ENCODE results near the gene NKD2. TPM values are rescaled to one million over a fixed set of nuclear protein-coding genes. Genes with fewer than 3 reads are reported as not detected.

The NKD2 gene
- polyA plus RNA-seq, 1 experiment: not detected

GRCh38 chr5:1068895-1069719 lies 60.5 kb downstream of the NKD2 start:
- no peak for DNase-seq (ENCODE audit: low read depth, low spot score)
- Histone ChIP-seq H3K4me3 (ENCODE audit: low read depth, low read length) (no peak overlapping the region), H3K27me3 (ENCODE audit: control insufficient read depth, insufficient read depth, low read length) (no peaks in the 10 kb centered on the region), H3K9me3 (ENCODE audit: control insufficient read depth, insufficient read depth, low read length) (peaks cover 42% of the 10 kb centered on the region), H3K27ac (ENCODE audit: low read depth, low read length) (no peak overlapping the region)
- POLR2A ChIA-PET: no interaction called here
- TF ChIP-seq, protein P1, sequence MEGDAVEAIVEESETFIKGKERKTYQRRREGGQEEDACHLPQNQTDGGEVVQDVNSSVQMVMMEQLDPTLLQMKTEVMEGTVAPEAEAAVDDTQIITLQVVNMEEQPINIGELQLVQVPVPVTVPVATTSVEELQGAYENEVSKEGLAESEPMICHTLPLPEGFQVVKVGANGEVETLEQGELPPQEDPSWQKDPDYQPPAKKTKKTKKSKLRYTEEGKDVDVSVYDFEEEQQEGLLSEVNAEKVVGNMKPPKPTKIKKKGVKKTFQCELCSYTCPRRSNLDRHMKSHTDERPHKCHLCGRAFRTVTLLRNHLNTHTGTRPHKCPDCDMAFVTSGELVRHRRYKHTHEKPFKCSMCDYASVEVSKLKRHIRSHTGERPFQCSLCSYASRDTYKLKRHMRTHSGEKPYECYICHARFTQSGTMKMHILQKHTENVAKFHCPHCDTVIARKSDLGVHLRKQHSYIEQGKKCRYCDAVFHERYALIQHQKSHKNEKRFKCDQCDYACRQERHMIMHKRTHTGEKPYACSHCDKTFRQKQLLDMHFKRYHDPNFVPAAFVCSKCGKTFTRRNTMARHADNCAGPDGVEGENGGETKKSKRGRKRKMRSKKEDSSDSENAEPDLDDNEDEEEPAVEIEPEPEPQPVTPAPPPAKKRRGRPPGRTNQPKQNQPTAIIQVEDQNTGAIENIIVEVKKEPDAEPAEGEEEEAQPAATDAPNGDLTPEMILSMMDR (IDR thresholded peaks at IDR 0.05; ENCODE audit: low read depth, low read length): no peak
- CTCF ChIA-PET: no interaction called here

DNA sequence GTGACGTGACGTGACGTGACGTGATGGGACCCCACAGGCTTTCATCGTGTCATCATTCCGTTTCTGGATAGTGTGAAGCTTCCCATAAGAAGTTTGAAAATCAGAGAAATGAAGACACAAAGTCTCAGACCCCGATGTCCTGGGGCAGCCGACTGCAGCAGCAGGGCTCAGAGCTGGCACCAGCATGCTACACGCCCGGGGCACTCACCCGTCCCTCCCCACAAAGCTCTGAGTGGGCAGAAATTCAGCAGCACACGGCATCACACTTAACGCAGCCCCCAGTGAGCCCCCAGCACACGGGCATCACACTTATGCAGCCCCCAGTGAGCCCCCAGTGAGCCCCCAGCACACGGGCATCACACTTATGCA lies 61.1 kb downstream of the NKD2 start:
- CTCF ChIA-PET: no interaction called here
- H3K27ac ChIP-seq (ENCODE audit: low read depth, low read length): no peak overlapping the region
- no peaks in the 10 kb centered on the region for H3K27me3 ChIP-seq (ENCODE audit: control insufficient read depth, insufficient read depth, low read length)
- peaks cover 42% of the 10 kb centered on the region; the same call in 1 of the 2 replicates for H3K9me3 ChIP-seq (ENCODE audit: control insufficient read depth, insufficient read depth, low read length)
- no peak overlapping the region for H3K4me3 ChIP-seq (ENCODE audit: low read depth, low read length)
- TF ChIP-seq, protein P1 (IDR thresholded peaks at IDR 0.05; ENCODE audit: low read depth, low read length): no peak
- DNase-seq (ENCODE audit: low read depth, low spot score): no peak
- POLR2A ChIA-PET: no interaction called here

- ChIA-PET POLR2A (interaction anchor here (0.6 kb wide), 1 partner anchor 17 kb away, joined by 3 read pairs; no protein-coding TSS in a partner anchor), CTCF (no interaction called here)
- H3K9me3 ChIP-seq (ENCODE audit: control insufficient read depth, insufficient read depth, low read length): peaks cover 63% of the 10 kb centered on the region
- no peak overlapping the region for H3K27ac ChIP-seq (ENCODE audit: low read depth, low read length)
- no peaks in the 10 kb centered on the region for H3K27me3 ChIP-seq (ENCODE audit: control insufficient read depth, insufficient read depth, low read length)
- H3K4me3 ChIP-seq (ENCODE audit: low read depth, low read length): no peak overlapping the region
- no peak for DNase-seq (ENCODE audit: low read depth, low spot score)
- TF ChIP-seq, protein P1 (IDR thresholded peaks at IDR 0.05; ENCODE audit: low read depth, low read length): no peak
These were observed 64.9 kb downstream of the NKD2 start for GRCh38 chr5:1073239-1074102.

DNA sequence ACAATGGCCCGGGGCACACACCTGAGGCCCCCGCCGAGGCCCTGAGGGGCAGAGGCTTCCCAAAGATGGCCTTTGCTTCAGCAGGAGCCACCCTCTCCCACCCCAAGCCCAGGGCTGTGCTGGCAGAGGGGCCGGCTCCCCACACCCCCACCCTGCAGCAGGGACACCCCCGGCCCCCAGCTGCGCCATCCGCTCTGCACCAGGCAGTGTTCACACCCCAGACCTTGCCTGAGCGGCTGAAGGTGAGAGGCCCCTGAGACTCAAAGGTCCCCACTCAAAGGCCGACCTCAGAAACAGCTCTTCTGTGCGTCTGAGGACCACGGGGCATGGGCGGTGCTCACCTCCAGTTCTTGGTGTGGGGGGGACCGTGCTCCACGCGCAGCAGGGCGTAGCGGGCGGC lies 65.6 kb downstream of the NKD2 start:
- Histone ChIP-seq H3K4me3 (ENCODE audit: low read depth, low read length) (no peak overlapping the region), H3K27me3 (ENCODE audit: control insufficient read depth, insufficient read depth, low read length) (no peaks in the 10 kb centered on the region), H3K9me3 (ENCODE audit: control insufficient read depth, insufficient read depth, low read length) (peaks cover 61% of the 10 kb centered on the region), H3K27ac (ENCODE audit: low read depth, low read length) (no peak overlapping the region)
- TF ChIP-seq, protein P1 (IDR thresholded peaks at IDR 0.05; ENCODE audit: low read depth, low read length): no peak
- ChIA-PET POLR2A (no interaction called here), CTCF (no interaction called here)
- DNase-seq (ENCODE audit: low read depth, low spot score): no peak

Measured in AG04450 (cell line).